ENCODE measurements around the gene PDXK.

DNA sequence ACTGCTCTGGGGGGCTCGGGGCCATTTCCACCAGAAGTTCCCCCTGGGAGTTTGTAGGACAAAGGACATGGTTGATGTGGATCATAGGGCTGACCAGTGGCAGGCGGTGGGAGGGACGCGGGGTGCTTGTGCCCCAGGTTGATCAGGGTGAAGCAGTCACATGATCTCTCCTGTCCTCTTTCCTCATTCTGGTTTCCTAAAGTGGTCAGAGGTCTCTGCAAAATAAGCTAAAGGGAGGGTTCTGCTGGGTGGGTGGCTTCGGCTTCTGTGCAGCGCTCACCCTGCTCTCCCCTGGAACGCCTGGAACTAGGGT lies 9.2 kb downstream of the PDXK start:
- TF ChIP-seq, protein P1, sequence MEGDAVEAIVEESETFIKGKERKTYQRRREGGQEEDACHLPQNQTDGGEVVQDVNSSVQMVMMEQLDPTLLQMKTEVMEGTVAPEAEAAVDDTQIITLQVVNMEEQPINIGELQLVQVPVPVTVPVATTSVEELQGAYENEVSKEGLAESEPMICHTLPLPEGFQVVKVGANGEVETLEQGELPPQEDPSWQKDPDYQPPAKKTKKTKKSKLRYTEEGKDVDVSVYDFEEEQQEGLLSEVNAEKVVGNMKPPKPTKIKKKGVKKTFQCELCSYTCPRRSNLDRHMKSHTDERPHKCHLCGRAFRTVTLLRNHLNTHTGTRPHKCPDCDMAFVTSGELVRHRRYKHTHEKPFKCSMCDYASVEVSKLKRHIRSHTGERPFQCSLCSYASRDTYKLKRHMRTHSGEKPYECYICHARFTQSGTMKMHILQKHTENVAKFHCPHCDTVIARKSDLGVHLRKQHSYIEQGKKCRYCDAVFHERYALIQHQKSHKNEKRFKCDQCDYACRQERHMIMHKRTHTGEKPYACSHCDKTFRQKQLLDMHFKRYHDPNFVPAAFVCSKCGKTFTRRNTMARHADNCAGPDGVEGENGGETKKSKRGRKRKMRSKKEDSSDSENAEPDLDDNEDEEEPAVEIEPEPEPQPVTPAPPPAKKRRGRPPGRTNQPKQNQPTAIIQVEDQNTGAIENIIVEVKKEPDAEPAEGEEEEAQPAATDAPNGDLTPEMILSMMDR (IDR thresholded peaks at IDR 0.05), result no peak
- TF ChIP-seq MXI1 (IDR thresholded peaks at IDR 0.05; ENCODE audit: low read depth, low read length) (no peak), USF2 (IDR thresholded peaks at IDR 0.05; ENCODE audit: borderline replicate concordance, low read depth, low read length) (no peak), EP300 (IDR thresholded peaks at IDR 0.05; ENCODE audit: borderline replicate concordance in 1 of 2, low read depth in 1 of 2, low read length in 1 of 2) (no peak), RXRA (IDR thresholded peaks at IDR 0.05; ENCODE audit: borderline replicate concordance, low read depth) (no peak), REST (IDR thresholded peaks at IDR 0.05; ENCODE audit: low read depth, low read length) (no peak), POLR2AphosphoS5 (IDR thresholded peaks at IDR 0.05; ENCODE audit: low read depth, low read length) (no peak)

All from SK-N-SH (cell line).